SIG-M5 treated with dmso at 0.1 percent for 504 hours (cell line): Measurements from ENCODE around the gene INPP5D.
"Not testable (repeated sequence)": the region's sequence is repeated elsewhere in the genome, so short reads cannot be mapped to it uniquely, and the experiment has no call there.

Source experiments
- DNase-seq: peaks from one replicate; lab custom pipeline; 2025; ENCODE audit not compliant: unreplicated experiment; lab: John Stamatoyannopoulos, UW

Gene INPP5D

GRCh38 chr2:233114421-233114861, 54.3 kb downstream of the INPP5D start:
- DNase-seq = no peak

- DNase-seq = no peak
Measured at GRCh38 chr2:233115121-233115520, 55.0 kb downstream of the INPP5D start.

GRCh38 chr2:233115741-233116140, 55.6 kb downstream of the INPP5D start:
- no peak for DNase-seq

GRCh38 chr2:233116946-233117345, 56.8 kb downstream of the INPP5D start:
- no peak for DNase-seq

GRCh38 chr2:233117351-233117750, 57.2 kb downstream of the INPP5D start:
- no peak for DNase-seq

- no peak for DNase-seq
Measured at GRCh38 chr2:233117811-233118647, 57.9 kb downstream of the INPP5D start.

GRCh38 chr2:233118648-233119000, 58.5 kb downstream of the INPP5D start:
- no peak for DNase-seq

- DNase-seq = no peak
Measured at GRCh38 chr2:233119123-233119522, 59.0 kb downstream of the INPP5D start.

GRCh38 chr2:233119806-233120205, 59.7 kb downstream of the INPP5D start:
- DNase-seq = no peak

GRCh38 chr2:233120459-233120858, 60.3 kb downstream of the INPP5D start:
- no peak for DNase-seq

- no peak for DNase-seq
Measured at GRCh38 chr2:233121856-233122255, 61.7 kb downstream of the INPP5D start.

- no peak for DNase-seq
Measured at GRCh38 chr2:233122541-233122940, 62.4 kb downstream of the INPP5D start.

GRCh38 chr2:233123576-233123975, 63.4 kb downstream of the INPP5D start:
- not testable (repeated sequence) for DNase-seq

GRCh38 chr2:233124421-233125080, 64.4 kb downstream of the INPP5D start:
- no peak for DNase-seq

- DNase-seq = no peak
Measured at GRCh38 chr2:233125455-233126065, 65.4 kb downstream of the INPP5D start.

- no peak for DNase-seq
Measured at GRCh38 chr2:233129351-233129978, 69.3 kb downstream of the INPP5D start.

- DNase-seq = no peak
Measured at GRCh38 chr2:233130024-233130423, 69.9 kb downstream of the INPP5D start.

- DNase-seq = no peak
Measured at GRCh38 chr2:233130481-233131020, 70.4 kb downstream of the INPP5D start.

GRCh38 chr2:233131936-233132720, 72.0 kb downstream of the INPP5D start:
- DNase-seq = no peak

GRCh38 chr2:233133239-233133638, 73.1 kb downstream of the INPP5D start:
- DNase-seq = no peak
